Calu3 (cell line): ENCODE data around the gene FGF14. TPM values are rescaled to one million over a fixed set of nuclear protein-coding genes. Genes with fewer than 3 reads are reported as not detected.

Experiments used
- BruUV-seq: library from RNA; stranded (reverse); fragments of 400-500 nt; replicated peaks from 2 replicates; lab custom pipeline; 2021; lab: Mats Ljungman, UMichigan
- CTCF ChIA-PET: fragments of 300-600 bp; sonication (Branson Sonifier 250); formaldehyde crosslinking; loops from one replicate; lab custom pipeline; 2022; ENCODE audit warnings: antibody characterized with exemption; lab: Charles Lee
- DNase-seq: peaks from one replicate; pipeline ENCODE4 v3.0.0; 2022
- H3K27ac Mint-ChIP-seq: one replicate; pipeline ENCODE4 v1.8.0; 2022; ENCODE audit warnings: mixed read lengths; ENCODE audit not compliant: unreplicated experiment
- H3K27me3 Mint-ChIP-seq: one replicate; pipeline ENCODE4 v1.8.0; 2022; ENCODE audit warnings: mixed read lengths; ENCODE audit not compliant: unreplicated experiment
- H3K36me3 Mint-ChIP-seq: one replicate; pipeline ENCODE4 v1.8.0; 2022; ENCODE audit warnings: mild to moderate bottlenecking, moderate library complexity, mixed read lengths; ENCODE audit not compliant: insufficient read depth, unreplicated experiment
- H3K4me1 Mint-ChIP-seq: one replicate; pipeline ENCODE4 v1.8.0; 2022; ENCODE audit warnings: mild to moderate bottlenecking, low read depth, mixed read lengths; ENCODE audit not compliant: unreplicated experiment
- H3K4me3 Mint-ChIP-seq: one replicate; pipeline ENCODE4 v1.8.0; 2022; ENCODE audit warnings: mild to moderate bottlenecking, low read depth, moderate library complexity, mixed read lengths; ENCODE audit not compliant: unreplicated experiment
- H3K9me3 Mint-ChIP-seq: one replicate; pipeline ENCODE4 v1.8.0; 2022; ENCODE audit warnings: low read depth, mixed read lengths; ENCODE audit not compliant: unreplicated experiment
- intact Hi-C: fragments of 100-400 bp; cut with micrococcal nuclease; formaldehyde crosslinking; loops from one replicate; pipeline ENCODE4 v1.10.0; 2022; ENCODE audit not compliant: unreplicated experiment
- total RNA-seq: library from RNA; stranded (reverse); gene quantifications from 2 replicates; pipeline ENCODE4 v1.2.3, GENCODE V29; 2022
- TF ChIP-seq, protein P1 (sequence below): fragments of 200-600 bp; IDR thresholded peaks from one replicate; pipeline ENCODE4 v1.8.0; 2022; ENCODE audit warnings: antibody characterized with exemption; ENCODE audit not compliant: unreplicated experiment

The FGF14 gene
- total RNA-seq, 1 experiment from 2014 or later, result 0.21 TPM

DNA sequence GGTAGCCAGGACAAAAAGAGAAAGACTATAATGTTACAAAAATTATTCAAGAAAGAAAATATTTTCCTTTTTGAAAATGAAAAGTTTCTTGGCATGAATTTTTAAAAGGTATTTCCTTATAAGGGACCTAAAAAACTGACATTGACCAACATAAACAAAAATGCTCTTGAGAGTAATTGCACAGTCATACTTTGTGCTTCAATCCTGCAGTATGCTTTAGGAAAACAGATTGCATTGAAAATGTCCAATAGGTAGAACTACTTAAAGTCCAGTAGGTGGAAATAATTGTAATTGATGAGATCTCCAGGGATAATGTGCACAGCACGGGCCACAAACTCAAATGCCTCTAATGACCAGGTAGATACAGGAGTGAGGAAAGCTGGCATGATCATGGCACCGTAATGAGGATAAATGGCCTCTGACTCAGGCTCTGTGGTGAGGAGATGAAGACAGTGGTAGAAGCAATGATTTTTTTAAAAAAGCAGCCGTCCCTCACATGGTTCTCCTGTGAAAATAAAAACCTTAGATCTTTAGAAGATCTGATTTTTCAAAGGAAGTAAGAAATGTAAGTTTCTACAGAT is 671.3 kb downstream of the FGF14 start:
- intact Hi-C loops, result loop anchor here (10.0 kb wide), 1 partner anchor 106 kb away; no protein-coding TSS in a partner anchor
- Mint-ChIP-seq H3K4me3 (no peak overlapping the region), H3K27ac (no peak overlapping the region), H3K9me3 (no peaks in the 10 kb centered on the region), H3K27me3 (no peaks in the 10 kb centered on the region), H3K36me3 (no peaks in the 10 kb centered on the region), H3K4me1 (no peaks in the 10 kb centered on the region)
- no peak for DNase-seq
- TF ChIP-seq, protein P1, sequence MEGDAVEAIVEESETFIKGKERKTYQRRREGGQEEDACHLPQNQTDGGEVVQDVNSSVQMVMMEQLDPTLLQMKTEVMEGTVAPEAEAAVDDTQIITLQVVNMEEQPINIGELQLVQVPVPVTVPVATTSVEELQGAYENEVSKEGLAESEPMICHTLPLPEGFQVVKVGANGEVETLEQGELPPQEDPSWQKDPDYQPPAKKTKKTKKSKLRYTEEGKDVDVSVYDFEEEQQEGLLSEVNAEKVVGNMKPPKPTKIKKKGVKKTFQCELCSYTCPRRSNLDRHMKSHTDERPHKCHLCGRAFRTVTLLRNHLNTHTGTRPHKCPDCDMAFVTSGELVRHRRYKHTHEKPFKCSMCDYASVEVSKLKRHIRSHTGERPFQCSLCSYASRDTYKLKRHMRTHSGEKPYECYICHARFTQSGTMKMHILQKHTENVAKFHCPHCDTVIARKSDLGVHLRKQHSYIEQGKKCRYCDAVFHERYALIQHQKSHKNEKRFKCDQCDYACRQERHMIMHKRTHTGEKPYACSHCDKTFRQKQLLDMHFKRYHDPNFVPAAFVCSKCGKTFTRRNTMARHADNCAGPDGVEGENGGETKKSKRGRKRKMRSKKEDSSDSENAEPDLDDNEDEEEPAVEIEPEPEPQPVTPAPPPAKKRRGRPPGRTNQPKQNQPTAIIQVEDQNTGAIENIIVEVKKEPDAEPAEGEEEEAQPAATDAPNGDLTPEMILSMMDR, result no peak
- BruUV-seq, result no TSS peak
- CTCF ChIA-PET, result no interaction called here

DNA sequence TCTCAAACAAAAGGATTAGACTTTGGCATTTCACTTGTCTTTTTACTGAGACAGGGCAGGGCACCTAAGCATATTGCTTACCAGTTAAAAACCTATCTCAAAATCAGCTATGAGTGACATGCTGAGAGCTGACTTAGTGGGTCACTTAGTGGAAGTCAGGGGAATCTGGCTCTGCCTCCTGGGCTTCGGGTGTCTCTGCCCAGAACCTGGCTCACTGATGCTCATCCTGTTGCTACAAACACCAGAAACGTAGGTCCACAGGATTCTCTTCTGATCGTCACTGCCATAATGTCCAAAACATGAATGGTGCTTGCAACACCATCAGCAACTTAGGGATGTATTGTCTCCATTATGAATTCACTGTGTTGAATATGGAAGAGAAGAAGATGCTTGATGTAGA is 673.2 kb downstream of the FGF14 start:
- no peaks in the 10 kb centered on the region for H3K36me3 Mint-ChIP-seq
- intact Hi-C loops, result no loop called here
- BruUV-seq, result no TSS peak
- TF ChIP-seq, protein P1, result no peak
- no peaks in the 10 kb centered on the region for H3K4me1 Mint-ChIP-seq
- no peak overlapping the region for H3K4me3 Mint-ChIP-seq
- CTCF ChIA-PET, result no interaction called here
- no peak for DNase-seq
- no peak overlapping the region for H3K27ac Mint-ChIP-seq
- no peaks in the 10 kb centered on the region for H3K27me3 Mint-ChIP-seq
- H3K9me3 Mint-ChIP-seq, result no peaks in the 10 kb centered on the region

DNA sequence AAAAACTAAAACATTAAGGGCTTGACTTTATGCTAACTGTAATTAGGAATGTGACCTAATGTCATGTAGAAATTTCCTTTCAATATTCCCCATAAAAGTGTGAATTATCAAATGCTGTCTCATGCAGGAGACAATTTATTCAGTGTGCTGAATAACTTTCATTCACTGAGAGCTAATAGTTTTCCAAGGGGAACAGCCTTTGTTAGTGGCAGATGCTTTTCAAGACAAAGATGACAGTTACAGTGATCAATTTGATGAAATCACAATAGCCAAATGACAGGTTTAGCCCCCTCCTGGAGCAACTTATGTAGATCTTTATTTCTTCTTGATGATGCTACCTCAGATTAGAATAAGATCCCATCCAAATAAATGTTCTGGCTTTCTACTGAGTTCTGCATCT is 673.8 kb downstream of the FGF14 start:
- Mint-ChIP-seq H3K9me3 (no peaks in the 10 kb centered on the region), H3K4me3 (no peak overlapping the region), H3K4me1 (no peaks in the 10 kb centered on the region), H3K36me3 (no peaks in the 10 kb centered on the region), H3K27ac (no peak overlapping the region), H3K27me3 (no peaks in the 10 kb centered on the region)
- BruUV-seq, result no TSS peak
- CTCF ChIA-PET, result no interaction called here
- no peak for DNase-seq
- TF ChIP-seq, protein P1, result no peak
- intact Hi-C loops, result no loop called here

DNA sequence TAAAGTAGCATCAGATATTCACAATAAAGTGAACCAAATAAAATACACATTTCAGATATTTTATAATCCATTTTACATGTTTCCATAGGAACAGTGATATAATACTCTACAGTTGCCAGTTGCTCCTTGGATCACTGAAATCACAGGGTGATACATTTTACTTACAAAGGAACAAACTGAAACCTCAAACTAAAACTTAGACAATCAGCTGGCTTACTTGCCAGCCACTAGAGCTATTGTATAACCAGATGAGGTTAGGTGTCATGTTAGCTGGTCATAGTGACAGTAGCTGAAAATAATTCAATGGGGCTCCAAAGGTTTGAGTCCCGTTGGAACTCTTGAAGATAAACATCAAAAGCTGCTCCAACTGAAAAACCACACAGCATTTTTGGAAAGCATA is 674.7 kb downstream of the FGF14 start:
- no TSS peak for BruUV-seq
- no peak for DNase-seq
- H3K4me1 Mint-ChIP-seq, result no peaks in the 10 kb centered on the region
- H3K27me3 Mint-ChIP-seq, result no peaks in the 10 kb centered on the region
- no peak overlapping the region for H3K27ac Mint-ChIP-seq
- TF ChIP-seq, protein P1, result no peak
- H3K9me3 Mint-ChIP-seq, result no peaks in the 10 kb centered on the region
- CTCF ChIA-PET, result no interaction called here
- no peak overlapping the region for H3K4me3 Mint-ChIP-seq
- no peaks in the 10 kb centered on the region for H3K36me3 Mint-ChIP-seq
- intact Hi-C loops, result no loop called here
